IPS-18c (cell line): ENCODE results near the gene PDCD1.

ENCODE experiments used
- H3K4me3 ChIP-seq: 2 replicates; pipeline ENCODE4 v1.7.0; 2013; ENCODE audit warnings: low read depth, mild to moderate bottlenecking, low read length, moderate library complexity; ENCODE audit not compliant: insufficient read depth
- H3K9me3 ChIP-seq: one replicate; pipeline ENCODE4 v1.6.1; 2013; ENCODE audit warnings: mild to moderate bottlenecking, low read length, moderate library complexity; ENCODE audit not compliant: control insufficient read depth, insufficient read depth

Gene PDCD1

DNA sequence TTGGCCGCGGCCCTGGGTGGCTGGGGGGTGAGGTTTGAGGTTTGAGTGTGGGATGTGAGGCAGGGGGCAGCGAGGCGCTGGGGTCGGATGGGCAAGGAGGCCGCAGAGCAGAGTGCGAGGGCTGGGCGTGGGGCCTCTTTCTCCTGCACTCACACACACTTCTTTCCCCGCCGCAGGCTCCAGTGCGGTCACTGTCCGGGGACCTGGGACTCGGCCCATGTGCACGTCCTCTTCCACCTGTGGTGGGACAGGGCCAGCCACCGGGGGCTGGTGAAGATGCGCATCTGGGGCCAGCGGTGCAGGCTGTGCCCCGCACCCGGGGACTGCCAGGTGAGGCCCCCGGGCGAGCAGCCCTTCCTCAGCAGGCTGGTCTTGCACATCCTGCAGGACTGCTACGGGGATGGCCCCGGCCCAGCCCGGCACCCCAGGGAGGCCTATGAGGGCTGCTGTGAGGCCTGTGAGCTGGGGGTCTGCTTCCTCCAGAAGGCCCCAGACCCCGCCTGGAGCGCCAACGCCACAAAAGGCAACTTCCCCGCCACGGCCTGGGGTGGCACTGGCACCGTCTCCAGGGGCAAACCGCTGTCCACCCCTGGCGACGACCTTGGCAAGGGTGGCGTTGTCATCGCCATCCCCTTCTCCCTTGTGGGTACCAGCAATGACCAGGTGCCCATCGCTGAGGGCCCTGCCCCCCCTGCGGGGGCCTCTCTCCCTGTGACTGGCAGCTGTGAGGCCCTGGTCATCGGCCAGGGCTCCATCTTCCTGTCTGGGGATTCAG is 13.0 kb upstream of the PDCD1 start:
- peaks cover 3% of the 10 kb centered on the region for H3K9me3 ChIP-seq
- H3K4me3 ChIP-seq: no peak overlapping the region

DNA sequence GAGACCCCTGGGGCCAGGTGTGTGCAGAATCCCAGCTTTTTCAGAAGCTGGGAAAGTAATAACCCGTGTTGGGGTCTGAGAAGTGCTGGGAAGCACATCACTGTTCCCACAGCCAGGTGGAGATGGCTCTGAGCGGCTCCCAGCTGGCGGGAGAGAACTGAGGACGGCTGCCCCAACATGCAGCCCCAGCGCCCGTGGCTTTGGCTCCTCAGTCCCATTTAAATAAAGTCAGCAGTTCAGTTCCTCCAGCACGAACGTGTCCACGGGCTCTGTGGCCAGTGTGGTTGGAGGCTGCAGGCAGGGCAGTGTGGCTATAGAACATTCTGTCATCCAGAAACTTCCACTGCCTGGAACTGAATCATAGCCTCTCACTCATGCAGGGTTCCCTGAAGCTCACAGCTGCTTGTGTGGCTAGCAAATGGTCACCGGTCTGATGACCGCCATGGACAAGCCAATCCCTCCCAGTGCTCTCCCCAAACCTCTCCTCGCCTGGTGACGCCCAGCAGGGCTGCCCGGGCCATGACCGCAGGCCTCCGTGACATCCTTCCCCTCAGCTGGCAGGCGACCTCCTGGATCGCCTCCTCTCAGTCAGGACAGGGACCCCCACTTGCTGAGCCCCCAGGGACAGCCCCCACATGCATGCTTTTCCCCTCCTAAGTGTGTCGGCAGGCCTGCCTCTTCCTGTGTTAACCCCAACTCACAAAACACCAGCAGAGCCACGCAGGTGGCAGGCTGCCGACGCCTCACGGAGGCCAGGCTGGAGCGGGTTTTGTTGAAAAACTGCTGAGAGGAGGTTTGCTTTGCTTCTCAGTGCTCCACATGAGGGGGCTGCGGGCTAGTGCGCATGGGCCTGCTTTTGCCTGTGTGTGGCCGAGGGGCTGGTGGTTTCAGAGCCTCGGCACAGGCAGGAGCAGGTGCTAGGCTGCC is 12.2 kb upstream of the PDCD1 start:
- Histone ChIP-seq H3K4me3 (no peak overlapping the region), H3K9me3 (peaks cover 3% of the 10 kb centered on the region)

DNA sequence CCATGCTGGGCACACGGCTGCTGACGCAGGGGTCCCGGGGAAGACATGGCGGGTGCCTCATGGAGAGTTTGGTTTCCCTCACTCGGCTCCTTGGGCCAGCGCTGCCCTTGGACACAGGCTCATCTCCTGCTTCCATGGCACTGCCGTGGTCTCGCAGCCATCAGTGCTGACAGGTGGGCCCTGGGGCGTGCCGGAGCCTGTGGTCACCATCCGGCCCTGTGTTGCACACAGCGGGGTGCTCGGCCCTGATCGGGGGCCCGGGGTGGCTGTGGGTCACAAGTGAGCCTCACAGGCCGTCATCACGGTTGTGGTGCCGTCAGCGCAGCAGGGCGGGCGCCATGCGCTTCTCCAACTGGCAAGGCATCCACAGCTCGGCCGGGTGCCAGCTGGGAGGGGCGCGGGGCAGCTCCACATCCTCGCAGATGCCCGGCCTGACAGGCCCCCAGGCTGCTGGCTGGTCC is 11.4 kb upstream of the PDCD1 start:
- no peak overlapping the region for H3K4me3 ChIP-seq
- peaks cover 3% of the 10 kb centered on the region for H3K9me3 ChIP-seq

DNA sequence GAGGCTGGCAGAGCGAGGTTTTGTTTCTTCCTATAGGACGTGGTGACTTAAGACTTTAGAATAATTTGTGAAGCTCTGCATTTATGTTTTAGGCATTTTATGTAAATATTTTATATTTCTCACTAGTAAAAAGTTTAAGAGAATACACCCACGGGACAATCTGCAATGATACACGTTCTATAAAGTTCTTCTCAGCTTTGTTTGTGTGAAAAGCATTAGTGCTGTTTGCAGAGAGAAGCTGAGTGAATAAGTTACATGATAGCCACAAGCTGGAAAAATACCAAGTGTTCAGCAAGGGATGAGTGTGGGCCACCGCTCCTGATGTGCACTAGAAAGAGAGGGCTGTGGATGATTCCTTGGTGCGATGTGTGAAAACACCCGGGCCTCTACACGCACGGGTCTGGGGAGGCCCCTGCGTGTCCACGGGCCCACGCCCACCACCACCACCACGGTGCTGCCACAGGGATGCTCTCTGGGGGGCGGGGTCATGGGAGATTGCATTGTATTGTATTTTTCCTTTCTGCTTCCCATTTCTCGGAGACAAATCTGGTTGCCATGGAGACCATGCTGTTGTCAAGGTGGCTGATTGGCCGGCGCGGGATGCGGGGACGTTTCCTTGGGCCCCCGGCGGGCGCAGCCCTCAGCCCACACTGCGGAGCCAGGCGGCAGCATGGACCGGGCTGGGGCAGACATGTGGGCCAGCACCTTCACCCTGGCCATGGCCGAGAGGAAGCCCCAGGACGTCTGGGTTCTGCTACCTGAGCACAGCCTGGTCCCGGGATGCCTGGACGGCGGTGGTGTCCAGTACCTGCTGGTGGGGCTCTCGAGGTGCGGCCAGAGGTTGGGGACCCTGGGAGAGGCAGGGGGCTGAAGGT is 10.6 kb upstream of the PDCD1 start, which contains the start of gene RTP5:
Gene RTP5, plus strand, starts transcription at position 643 of the 875 bp plus-strand sequence. Its CDS starts 28 bp downstream, at position 671.
- Histone ChIP-seq H3K4me3 (no peak within 1 kb of the TSS), H3K9me3 (peaks cover under 1% of the 10 kb centered on the region)

DNA sequence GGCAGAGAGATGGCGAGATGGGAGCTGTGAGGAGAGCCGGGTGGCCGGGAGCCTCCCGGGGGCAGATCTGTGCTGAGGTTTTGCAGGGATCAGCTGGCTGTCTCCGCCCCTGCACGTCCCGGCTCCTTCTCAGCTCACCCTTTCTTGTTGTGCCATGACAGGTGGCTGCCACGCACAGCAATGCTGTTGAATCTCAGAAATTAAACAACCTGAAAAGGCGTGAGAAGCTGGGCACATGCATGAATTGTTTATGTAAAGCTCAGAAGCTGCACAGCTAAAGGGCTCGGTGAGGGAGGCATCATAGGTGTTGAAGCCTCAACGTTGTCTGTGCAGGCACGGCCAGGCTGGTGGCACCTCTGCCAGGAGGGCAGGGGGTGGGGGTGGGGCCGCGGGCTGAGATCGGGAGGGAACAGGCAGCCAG is 10.0 kb upstream of the PDCD1 start:
- Histone ChIP-seq H3K4me3 (no peak overlapping the region), H3K9me3 (no peaks in the 10 kb centered on the region)

DNA sequence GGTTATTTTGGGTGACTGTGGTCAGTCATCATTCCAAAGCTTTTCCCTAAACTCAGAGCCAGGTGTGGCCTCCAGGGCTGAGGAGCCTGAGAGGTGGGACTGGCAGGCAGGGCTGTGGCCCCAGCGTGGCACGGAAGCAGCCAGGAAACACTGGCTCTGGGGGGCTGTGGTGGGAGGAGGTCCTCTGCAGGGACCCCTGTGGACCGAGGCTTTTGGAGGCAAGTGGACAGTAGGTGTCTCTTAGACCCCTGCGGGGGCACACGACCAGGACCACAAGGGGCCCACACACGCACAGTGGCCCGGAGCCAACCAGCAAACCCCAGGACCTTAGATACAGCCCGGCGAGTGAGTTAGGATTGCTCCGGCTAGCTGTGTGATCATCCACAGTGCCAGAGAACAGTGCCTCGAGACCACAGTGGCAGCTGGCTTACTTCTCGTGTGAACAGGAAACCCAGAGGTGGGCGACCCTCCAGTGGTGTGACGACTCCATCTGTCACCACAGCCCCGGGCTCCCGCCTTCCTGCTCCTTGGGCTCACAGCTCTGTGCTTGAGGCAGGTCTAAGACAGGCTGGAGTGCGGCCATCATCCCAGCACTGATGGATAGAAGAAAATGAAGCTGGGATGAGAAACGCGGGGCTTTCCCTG is 9.2 kb upstream of the PDCD1 start:
- Histone ChIP-seq H3K4me3 (no peak overlapping the region), H3K9me3 (no peaks in the 10 kb centered on the region)

DNA sequence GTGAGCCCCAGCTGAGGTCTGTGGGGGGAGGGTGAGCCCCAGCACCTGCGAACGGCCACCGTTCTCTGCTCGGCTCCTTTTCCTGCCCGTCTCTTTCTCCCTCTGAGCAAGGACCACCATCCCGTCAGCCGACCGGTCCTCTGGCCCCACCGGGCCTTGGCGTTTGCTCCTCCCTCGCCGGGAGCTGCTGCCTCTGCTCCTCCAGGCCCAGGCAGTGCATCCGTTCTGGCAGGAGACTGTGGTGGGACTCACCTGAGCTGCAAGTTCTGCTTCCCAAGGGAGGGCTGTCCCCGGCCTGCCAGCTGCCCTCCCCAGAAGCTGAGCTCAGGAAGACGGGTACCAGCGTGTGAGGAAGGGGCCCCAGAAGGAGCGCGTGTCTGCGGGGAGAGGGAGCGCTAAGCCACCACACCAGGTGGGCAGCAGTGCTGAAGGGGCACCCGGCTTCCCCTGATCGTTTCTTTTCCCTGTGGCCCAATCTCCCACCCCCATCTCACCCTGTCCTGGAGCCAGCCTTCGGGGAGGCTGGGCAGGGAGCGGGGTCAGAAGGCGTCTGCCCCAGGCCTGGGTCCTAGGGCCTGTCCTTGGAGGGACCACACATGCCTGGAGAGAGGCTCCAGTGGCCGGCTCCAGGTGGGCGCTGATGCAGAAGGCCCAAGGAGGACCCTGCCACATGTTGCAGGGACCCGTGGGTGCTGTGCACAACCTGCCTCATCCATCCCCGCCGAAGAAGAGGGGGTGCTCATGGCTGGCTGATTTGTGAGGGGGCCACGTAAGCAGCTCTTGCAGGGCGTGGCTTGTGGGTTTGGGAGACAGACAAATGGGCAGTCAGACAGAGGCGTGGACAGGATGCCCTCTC is 8.3 kb upstream of the PDCD1 start:
- Histone ChIP-seq H3K9me3 (no peaks in the 10 kb centered on the region), H3K4me3 (no peak overlapping the region)

DNA sequence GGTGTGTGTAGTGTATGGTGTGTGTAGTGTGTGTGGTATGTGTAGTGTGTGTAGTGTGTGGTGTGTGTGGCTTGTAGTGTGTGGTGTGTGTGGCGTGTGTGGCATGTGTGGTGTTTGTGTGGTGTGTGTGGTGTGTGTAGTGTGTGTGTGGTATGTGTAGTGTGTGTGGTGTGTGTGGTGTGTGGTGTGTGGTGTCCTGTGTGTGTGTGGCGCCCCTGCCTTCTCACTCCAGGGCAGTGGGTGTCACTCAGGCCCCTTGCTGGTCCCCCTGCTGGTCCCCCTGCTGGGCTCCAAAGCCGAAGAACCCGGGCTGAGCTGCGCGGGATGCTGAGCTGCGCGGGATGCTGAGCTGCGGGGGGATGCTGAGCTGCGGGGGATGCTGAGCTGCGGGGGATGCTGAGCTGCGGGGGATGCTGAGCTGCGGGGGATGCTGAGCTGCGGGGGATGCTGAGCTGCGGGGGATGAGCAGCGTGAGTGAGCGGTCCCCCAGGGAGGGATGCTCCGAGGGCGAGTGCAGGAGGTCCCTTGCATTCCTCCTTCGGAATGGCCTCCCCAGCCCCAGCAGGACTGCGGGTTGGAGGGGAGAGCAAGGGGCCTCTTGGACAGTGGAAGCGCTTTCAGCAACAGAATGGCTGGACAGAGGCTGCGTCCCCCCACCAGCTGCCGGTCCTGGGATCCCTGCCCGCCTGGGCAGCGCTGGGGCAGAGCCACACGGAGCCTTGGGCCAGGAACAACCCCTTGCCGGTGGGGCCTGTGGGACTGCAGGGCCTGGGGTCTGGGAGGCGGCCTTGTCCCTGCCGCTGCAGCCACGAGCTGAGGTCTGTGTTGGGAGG is 7.5 kb upstream of the PDCD1 start:
- Histone ChIP-seq H3K9me3 (no peaks in the 10 kb centered on the region), H3K4me3 (no peak overlapping the region)

DNA sequence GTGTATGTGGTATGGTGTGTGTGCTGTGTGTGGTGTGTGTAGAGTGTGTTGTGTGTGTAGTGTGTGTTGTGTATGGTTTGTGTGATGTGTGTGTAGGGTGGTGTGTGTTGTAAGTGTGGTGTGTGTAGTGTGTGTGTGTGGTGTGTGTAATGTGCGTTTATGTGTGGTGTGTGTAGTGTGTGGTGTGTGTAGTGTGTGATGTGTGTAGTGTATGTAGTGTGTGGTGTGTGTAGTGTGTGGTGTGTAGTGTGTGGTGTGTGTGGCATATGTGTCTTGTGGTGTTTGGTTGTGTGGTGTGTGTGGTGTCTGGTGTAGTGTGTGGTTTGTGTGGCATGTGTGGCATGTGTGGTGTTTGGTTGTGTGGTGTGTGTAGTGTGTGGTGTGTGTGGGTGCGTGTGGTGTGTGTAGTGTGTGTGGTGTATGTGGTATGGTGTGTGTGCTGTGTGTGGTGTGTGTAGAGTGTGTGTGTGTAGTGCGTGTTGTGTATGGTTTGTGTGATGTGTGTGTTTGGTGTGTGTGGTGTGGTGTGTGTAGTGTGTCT is 6.8 kb upstream of the PDCD1 start:
- H3K9me3 ChIP-seq: no peaks in the 10 kb centered on the region
- H3K4me3 ChIP-seq: no peak overlapping the region

DNA sequence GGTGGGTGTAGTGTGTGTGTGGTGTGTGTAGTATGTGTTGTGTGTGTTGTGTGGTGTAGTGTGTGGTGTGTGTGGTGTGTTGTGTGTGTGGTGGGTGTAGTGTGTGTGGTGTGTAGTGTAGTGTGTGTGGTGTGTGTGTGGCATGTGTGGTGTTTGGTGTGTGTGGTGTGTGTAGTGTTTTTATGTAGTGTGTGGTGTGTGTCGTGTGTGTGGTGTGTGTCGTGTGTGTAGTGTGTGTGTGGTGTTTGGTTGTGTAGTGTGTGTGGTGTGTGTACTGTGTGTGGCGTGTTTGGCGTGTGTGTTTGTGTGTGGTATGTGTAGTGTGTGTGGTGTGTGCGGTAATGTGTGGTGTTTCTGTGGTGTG is 6.1 kb upstream of the PDCD1 start:
- H3K4me3 ChIP-seq: no peak overlapping the region
- H3K9me3 ChIP-seq: no peaks in the 10 kb centered on the region

DNA sequence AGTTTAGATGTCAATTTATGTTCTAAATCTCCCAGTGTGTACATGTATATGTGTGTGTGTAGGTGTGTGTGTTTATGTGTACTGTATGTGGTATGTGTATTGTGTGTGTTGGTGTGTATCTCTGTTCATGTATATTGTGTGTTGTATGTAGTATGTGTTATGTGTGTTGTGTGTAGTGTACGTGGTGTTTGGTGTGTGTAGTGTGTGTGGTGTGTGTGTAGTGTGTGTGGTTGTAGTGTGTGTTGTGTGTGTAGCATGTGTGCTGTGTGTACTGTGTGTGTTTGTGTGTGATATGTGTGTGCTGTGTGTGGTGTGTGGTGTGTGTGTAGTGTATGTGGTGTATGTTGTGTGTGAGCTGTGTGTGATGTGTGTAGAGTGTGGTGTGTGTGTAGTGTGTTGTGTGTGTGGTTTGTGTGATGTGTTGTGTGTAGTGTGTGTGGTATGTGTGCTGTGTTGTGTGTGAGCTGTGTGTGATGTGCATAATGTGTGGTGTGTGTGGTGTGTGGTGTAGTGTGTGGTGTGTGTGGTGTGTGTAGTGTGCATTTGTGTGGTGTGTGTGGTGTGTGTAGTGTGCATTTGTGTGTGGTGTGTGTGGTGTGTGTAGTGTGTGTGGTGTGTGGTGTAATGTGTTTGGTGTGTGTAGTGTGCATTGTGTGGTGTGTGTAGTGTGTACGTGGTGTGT is 5.6 kb upstream of the PDCD1 start:
- no peak overlapping the region for H3K4me3 ChIP-seq
- H3K9me3 ChIP-seq: no peaks in the 10 kb centered on the region

DNA sequence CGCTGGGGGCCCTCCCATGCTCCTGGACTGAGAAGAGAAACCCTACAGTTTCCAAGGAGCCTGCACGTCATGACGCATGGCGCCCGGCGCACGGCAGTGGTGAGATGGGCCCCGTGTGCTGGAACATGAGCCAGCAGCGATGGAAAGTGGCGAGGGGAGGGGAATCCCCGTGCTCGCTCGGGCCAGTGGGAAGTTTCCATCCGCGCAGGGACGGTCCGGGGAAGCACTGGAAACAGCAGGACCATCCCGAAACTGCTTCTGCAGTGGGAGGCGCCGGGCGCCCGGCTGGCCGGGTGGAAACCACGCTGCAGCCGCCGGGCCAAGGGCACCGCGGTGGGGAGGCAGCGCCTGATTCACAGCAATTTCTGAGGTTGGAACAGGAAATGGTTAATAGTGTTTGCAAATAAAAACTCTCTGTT is 4.9 kb upstream of the PDCD1 start:
- Histone ChIP-seq H3K4me3 (no peak overlapping the region), H3K9me3 (no peaks in the 10 kb centered on the region)

DNA sequence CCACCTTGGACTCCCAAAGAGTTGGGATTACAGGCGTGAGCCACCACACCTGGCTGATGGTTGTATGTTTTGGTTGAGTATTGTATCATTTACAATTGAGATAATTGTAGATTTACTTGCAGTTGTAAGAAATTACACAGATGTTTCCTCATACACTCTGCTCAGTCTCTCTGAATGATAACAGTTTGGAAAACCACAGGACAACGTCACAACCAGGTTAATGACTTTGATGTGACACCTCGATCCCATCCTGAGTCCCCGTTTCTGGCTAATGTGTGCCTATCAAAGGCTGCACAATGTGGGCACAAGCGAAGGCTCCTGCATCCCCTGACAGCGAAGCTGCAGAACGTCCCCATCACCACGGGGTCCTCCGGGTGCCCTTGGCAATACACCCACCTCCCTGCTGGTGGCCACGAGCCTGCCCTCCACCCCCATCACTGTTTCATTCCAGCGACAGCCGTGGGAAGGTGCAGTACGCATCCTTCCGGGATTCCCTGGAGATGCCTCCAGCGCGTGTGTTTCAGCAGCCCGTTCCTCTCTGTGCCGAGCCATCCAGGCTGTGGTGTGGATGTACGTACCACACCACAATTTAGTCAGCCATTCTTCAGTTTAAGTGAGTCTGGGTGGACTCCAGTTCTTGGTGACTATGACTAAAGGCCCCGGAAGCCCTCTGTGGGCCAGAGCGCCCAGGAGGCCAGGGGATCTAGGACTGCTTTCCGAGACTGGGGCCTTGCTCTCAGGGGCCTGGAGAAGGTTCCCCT is 4.3 kb upstream of the PDCD1 start:
- no peak overlapping the region for H3K4me3 ChIP-seq
- no peaks in the 10 kb centered on the region for H3K9me3 ChIP-seq

DNA sequence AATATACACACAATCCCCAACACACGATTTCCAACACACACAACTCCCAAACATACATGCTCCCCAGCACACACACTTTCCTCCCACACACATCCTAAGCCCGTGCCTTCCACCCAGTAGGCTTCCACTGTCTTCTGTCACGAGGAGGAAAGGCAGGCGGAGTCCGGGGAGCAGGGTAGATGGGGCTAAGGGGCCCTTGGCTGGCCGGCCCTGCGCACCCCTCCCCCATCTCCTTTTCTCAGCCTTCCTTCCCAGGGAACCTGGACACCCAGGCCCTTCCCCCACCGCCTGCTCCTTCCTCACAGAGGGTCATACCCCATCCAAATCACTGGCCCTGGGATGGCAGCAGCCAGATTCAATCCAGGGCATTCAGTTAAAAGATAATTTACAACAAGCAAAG is 3.4 kb upstream of the PDCD1 start:
- Histone ChIP-seq H3K9me3 (no peaks in the 10 kb centered on the region), H3K4me3 (no peak overlapping the region)
